Epithelial cell of esophagus (primary cell): ENCODE data around the gene NR1H2.
"Not testable (repeated sequence)": the region's sequence is repeated elsewhere in the genome, so short reads cannot be mapped to it uniquely, and the experiment has no call there.

Experiments used
- DNase-seq: peaks from one replicate; pipeline ENCODE4 v3.0.0; 2010; ENCODE audit warnings: low read depth
- H3K4me3 ChIP-seq: 2 replicates; pipeline ENCODE4 v1.5.1; 2011; ENCODE audit warnings: mild to moderate bottlenecking, low read length, control low read depth
- CTCF ChIP-seq: IDR thresholded peaks from 2 replicates; pipeline ENCODE4 v1.5.1; 2011; ENCODE audit warnings: low read depth, mild to moderate bottlenecking, low read length, control low read depth, inconsistent platforms; ENCODE audit not compliant: insufficient read depth; ENCODE audit errors: missing control alignments

The NR1H2 gene

GRCh38 chr19:50383001-50383851 lies 7.0 kb downstream of the NR1H2 start:
- TF ChIP-seq CTCF: no peak
- DNase-seq: no peak

GRCh38 chr19:50383852-50384684 lies 7.8 kb downstream of the NR1H2 start, which contains the start of gene POLD1:
POLD1 (plus strand) TSS chr19:50384347; CDS start chr19:50398852, 14,505 bp downstream.
- peak; percentile 99 for DNase-seq
- H3K4me3 ChIP-seq: peak within 1 kb of the TSS; percentile 75
- TF ChIP-seq CTCF: no peak

More at GRCh38 chr19:50383001-50383851, 7.0 kb downstream of the NR1H2 start:
- H3K4me3 ChIP-seq: peak overlapping the region; percentile 75

GRCh38 chr19:50384685-50385535 lies 8.7 kb downstream of the NR1H2 start:
- peak; percentile 42 for DNase-seq
- no peak for TF ChIP-seq CTCF
- H3K4me3 ChIP-seq: peak overlapping the region; percentile 75

GRCh38 chr19:50387176-50387867 lies 11.1 kb downstream of the NR1H2 start:
- no peak overlapping the region for H3K4me3 ChIP-seq
- DNase-seq: peak; percentile 74
- no peak for TF ChIP-seq CTCF

GRCh38 chr19:50387868-50388245 lies 11.6 kb downstream of the NR1H2 start:
- TF ChIP-seq CTCF: no peak
- H3K4me3 ChIP-seq: no peak overlapping the region
- no peak for DNase-seq

- H3K4me3 ChIP-seq: not testable (repeated sequence)
Measured at GRCh38 chr19:50390295-50390694, 14.0 kb downstream of the NR1H2 start.

GRCh38 chr19:50390952-50391351 lies 14.7 kb downstream of the NR1H2 start:
- H3K4me3 ChIP-seq, DNase-seq: not testable (repeated sequence)

More at GRCh38 chr19:50390295-50390694, 14.0 kb downstream of the NR1H2 start:
- not testable (repeated sequence) for DNase-seq
